PC-3 (cell line): Measurements from ENCODE around the gene MEIOSIN. TPM values are rescaled to one million over a fixed set of nuclear protein-coding genes. Genes with fewer than 3 reads are reported as not detected.

Experiments used
- ATAC-seq: fragments of 200-7000 bp; cut with Tn5 transposase; 2 replicates; pipeline ENCODE4 v1.9.1; 2020; ENCODE audit warnings: mild to moderate bottlenecking, moderate library complexity
- BruUV-seq: library from RNA; stranded (reverse); fragments of 400-500 nt; replicated peaks from 2 replicates; lab custom pipeline; 2021; lab: Mats Ljungman, UMichigan
- CTCF ChIA-PET: fragments of 300-600 bp; sonication (Branson Sonifier 250); formaldehyde crosslinking; loops from one replicate; lab custom pipeline; 2022; ENCODE audit warnings: antibody characterized with exemption; lab: Charles Lee
- POLR2A ChIA-PET: fragments of 300-600 bp; sonication (Branson Sonifier 250); formaldehyde crosslinking; loops from one replicate; lab custom pipeline; 2022; ENCODE audit warnings: antibody characterized with exemption; ENCODE audit not compliant: unreplicated experiment; lab: Charles Lee
- DNase-seq: peaks from one replicate; pipeline ENCODE4 v3.0.0-alpha.2; 2015
- H2AFZ ChIP-seq: fragments of 300-600 bp; sonication (generic); 2 replicates; pipeline ENCODE4 v1.6.0; 2016; ENCODE audit warnings: antibody characterized with exemption, low read length
- H3F3A ChIP-seq: fragments of 300-600 bp; sonication (generic); one replicate; pipeline ENCODE4 v1.6.0; 2017; ENCODE audit warnings: antibody characterized with exemption, low read length, control low read depth, mild to moderate bottlenecking; ENCODE audit not compliant: unreplicated experiment
- H3K27ac ChIP-seq: fragments of 300-600 bp; sonication (generic); 2 replicates; pipeline ENCODE4 v1.5.1; 2016; ENCODE audit warnings: mild to moderate bottlenecking, low read length
- H3K27me3 ChIP-seq: fragments of 300-600 bp; sonication (generic); 2 replicates; pipeline ENCODE4 v1.6.1; 2016; ENCODE audit warnings: low read length, mixed read lengths
- H3K36me3 ChIP-seq: fragments of 300-600 bp; sonication (generic); 2 replicates; pipeline ENCODE4 v1.6.1; 2016; ENCODE audit warnings: low read depth, mixed run types, low read length, mixed read lengths
- H3K4me1 ChIP-seq: fragments of 300-600 bp; sonication (generic); 2 replicates; pipeline ENCODE4 v1.5.1; 2016; ENCODE audit warnings: low read length; ENCODE audit not compliant: insufficient read depth
- H3K4me2 ChIP-seq: fragments of 300-600 bp; sonication (generic); 2 replicates; pipeline ENCODE4 v1.6.0; 2016; ENCODE audit warnings: low read length
- H3K4me3 ChIP-seq: fragments of 300-600 bp; sonication (generic); 2 replicates; pipeline ENCODE4 v1.5.1; 2016; ENCODE audit warnings: mild to moderate bottlenecking, low read length, mixed read lengths
- H3K79me2 ChIP-seq: fragments of 300-600 bp; sonication (generic); 2 replicates; pipeline ENCODE4 v1.6.1; 2017; ENCODE audit warnings: low read length, mixed read lengths
- H3K9ac ChIP-seq: fragments of 300-600 bp; sonication (generic); 2 replicates; pipeline ENCODE4 v1.6.0; 2016; ENCODE audit warnings: mild to moderate bottlenecking, low read length
- H3K9me2 ChIP-seq: fragments of 300-600 bp; sonication (generic); replicated peaks from 2 replicates; pipeline ENCODE4 v1.6.1; 2016; ENCODE audit warnings: mixed run types, low read length, mixed read lengths
- H3K9me3 ChIP-seq: fragments of 300-600 bp; sonication (generic); 2 replicates; pipeline ENCODE4 v1.6.1; 2016; ENCODE audit warnings: low read length, mixed read lengths
- H4K20me1 ChIP-seq: fragments of 300-600 bp; sonication (generic); 2 replicates; pipeline ENCODE4 v1.6.1; 2016; ENCODE audit warnings: low read length, mixed read lengths
- CTCF ChIP-seq: fragments of 300-600 bp; sonication (generic); conservative IDR thresholded peaks from 2 replicates; pipeline ENCODE4 v1.5.1; 2017; ENCODE audit warnings: antibody characterized with exemption, low read depth, mild to moderate bottlenecking, low read length
- EZH2 ChIP-seq: fragments of 300-600 bp; sonication (generic); IDR thresholded peaks from one replicate; pipeline ENCODE4 v1.6.1; 2017; ENCODE audit warnings: antibody characterized with exemption, mild to moderate bottlenecking, low read length; ENCODE audit not compliant: unreplicated experiment
- EZH2phosphoT487 ChIP-seq: fragments of 300-600 bp; sonication (generic); IDR thresholded peaks from 2 replicates; pipeline ENCODE4 v1.6.1; 2018; ENCODE audit warnings: mild to moderate bottlenecking, antibody characterized with exemption, low read length, borderline replicate concordance
- intact Hi-C: fragments of 100-400 bp; cut with micrococcal nuclease; formaldehyde crosslinking; loops from 2 replicates; pipeline ENCODE4 v1.9.0; 2023
- total RNA-seq: library from RNA; depleted of rRNA; stranded (reverse); fragments of >200 nt; gene quantifications from 2 replicates; pipeline ENCODE4 v1.2.3, GENCODE V29; 2014

Gene MEIOSIN
- total RNA-seq, 1 experiment from 2014 or later, result not detected

DNA sequence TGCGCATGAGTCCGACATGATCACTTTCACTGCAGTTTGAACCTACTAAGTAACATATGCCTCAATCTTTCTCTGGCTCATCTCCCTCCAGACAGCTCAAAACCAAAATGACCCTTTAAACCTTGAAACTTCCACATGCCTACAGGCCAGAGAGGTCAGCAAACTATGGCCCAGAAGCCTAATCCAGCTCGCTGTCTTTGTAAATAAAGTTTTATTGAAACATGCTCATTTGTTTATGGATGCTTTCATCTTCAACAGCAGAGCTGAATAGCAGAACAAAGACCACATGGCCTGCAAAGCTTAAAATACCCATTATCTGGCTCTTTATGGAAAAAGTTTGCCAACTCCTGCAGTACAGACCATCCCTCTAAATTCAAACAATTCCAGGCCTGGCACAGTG is 18.1 kb upstream of the MEIOSIN start:
- ChIA-PET POLR2A (no interaction called here), CTCF (no interaction called here)
- no peaks in the 10 kb centered on the region for H3K9me2 ChIP-seq
- no peaks in the 10 kb centered on the region for H3F3A ChIP-seq
- DNase-seq (no peak), ATAC-seq (no peak)
- no peaks in the 10 kb centered on the region for H3K27me3 ChIP-seq
- H3K36me3 ChIP-seq, result no peaks in the 10 kb centered on the region
- H3K4me2 ChIP-seq, result no peak overlapping the region
- H4K20me1 ChIP-seq, result no peaks in the 10 kb centered on the region
- no peak overlapping the region for H2AFZ ChIP-seq
- H3K27ac ChIP-seq, result no peak overlapping the region
- no peaks in the 10 kb centered on the region for H3K9me3 ChIP-seq
- intact Hi-C loops, result no loop called here
- no peak overlapping the region for H3K4me3 ChIP-seq
- H3K4me1 ChIP-seq, result peaks cover 15% of the 10 kb centered on the region
- no peak for TF ChIP-seq CTCF
- TF ChIP-seq EZH2phosphoT487, result no peak
- no peak for TF ChIP-seq EZH2
- BruUV-seq, result no TSS peak
- no peak overlapping the region for H3K9ac ChIP-seq
- peaks cover 33% of the 10 kb centered on the region for H3K79me2 ChIP-seq

DNA sequence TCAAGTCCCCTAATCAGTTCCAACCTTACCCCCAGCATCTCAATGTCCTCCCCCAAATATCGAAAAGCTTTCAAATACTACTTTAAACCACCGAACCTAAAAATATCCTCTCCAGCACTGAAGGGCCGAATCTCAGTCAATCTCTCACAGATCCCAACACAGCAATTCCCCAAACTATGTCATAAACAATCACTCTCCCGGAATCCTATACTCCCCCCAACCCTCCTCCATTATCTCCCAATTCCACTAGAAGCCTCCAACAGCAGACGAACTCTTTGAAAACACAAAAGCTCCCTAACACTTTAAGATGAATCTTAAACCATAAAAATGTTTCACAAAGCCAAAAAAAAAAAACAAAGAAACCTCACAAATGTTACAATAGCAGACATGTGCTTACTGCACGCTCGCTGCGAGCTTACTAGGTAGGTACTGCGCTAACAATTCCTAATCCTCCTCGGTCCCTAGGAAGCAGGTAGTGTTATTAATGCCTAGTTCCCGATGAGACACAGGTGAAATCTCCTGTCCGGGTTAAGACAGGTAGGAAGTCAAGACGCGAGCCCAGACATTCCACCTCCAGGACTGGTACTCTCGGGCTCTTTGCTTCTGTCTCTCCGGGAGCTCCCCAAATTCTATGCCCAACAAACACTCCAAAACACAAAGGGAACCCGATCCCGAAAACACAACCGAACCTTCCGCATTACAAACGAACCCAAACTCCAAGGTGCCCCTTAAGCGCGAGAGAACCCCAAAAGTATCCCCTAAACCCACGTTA is 16.7 kb upstream of the MEIOSIN start:
- peaks cover 33% of the 10 kb centered on the region for H3K79me2 ChIP-seq
- ChIA-PET POLR2A (interaction anchor here (0.9 to 2.0 kb wide), 2 partner anchors 51 to 53 kb away, joined by 5 to 21 read pairs; partner anchors contain the start of gene SIX5), CTCF (interaction anchor here (0.5 to 1.7 kb wide), 3 partner anchors 14 to 54 kb away, joined by 5 to 10 read pairs (median 9); partner anchors contain the start of genes FBXO46 and SIX5)
- TSS peak; percentile 72 for BruUV-seq
- no peaks in the 10 kb centered on the region for H3F3A ChIP-seq
- H2AFZ ChIP-seq, result peak overlapping the region; percentile 74
- intact Hi-C loops, result loop anchor here (1.0 kb wide), 1 partner anchor 53 kb away; the partner anchor contains the start of gene SIX5
- peak overlapping the region; percentile 66 for H3K27ac ChIP-seq
- peak overlapping the region; percentile 87 for H3K4me3 ChIP-seq
- peak overlapping the region; percentile 94 for H3K4me2 ChIP-seq
- peak overlapping the region; percentile 95 for H3K9ac ChIP-seq
- H3K9me3 ChIP-seq, result no peaks in the 10 kb centered on the region
- peak; percentile 44 for DNase-seq
- ATAC-seq, result peak; percentile 41
- H3K36me3 ChIP-seq, result no peaks in the 10 kb centered on the region
- H4K20me1 ChIP-seq, result no peaks in the 10 kb centered on the region
- peaks cover 15% of the 10 kb centered on the region for H3K4me1 ChIP-seq
- H3K27me3 ChIP-seq, result no peaks in the 10 kb centered on the region
- H3K9me2 ChIP-seq, result no peaks in the 10 kb centered on the region
- TF ChIP-seq EZH2, result no peak
- no peak for TF ChIP-seq CTCF
- no peak for TF ChIP-seq EZH2phosphoT487
